Ascending aorta (tissue), 2 donors: ENCODE results near the gene CMTM2. TPM values are rescaled to one million over a fixed set of nuclear protein-coding genes. Genes with fewer than 3 reads are reported as not detected.

Experiments
- DNase-seq, 2 donors: peaks; one replicate each; pipeline ENCODE4 v3.0.0-alpha.2; 2019; ENCODE audit warnings: low spot score in 2 of 2
- H3K27ac ChIP-seq, 2 donors: fragments of 200-600 bp; sonication (generic); one replicate each; pipeline ENCODE4 v1.5.1; 2016 to 2017; ENCODE audit warnings: mild to moderate bottlenecking in 1 of 2
- H3K27me3 ChIP-seq: fragments of 200-600 bp; sonication (generic); one replicate; pipeline ENCODE4 v1.5.1; 2017
- H3K36me3 ChIP-seq, 2 donors: fragments of 200-600 bp; sonication (generic); one replicate each; pipeline ENCODE4 v1.5.1; 2016
- H3K4me1 ChIP-seq, 2 donors: fragments of 200-600 bp; sonication (generic); one replicate each; pipeline ENCODE4 v1.5.1; 2016 to 2017; ENCODE audit warnings: mild to moderate bottlenecking in 1 of 2
- H3K4me3 ChIP-seq, 2 donors: fragments of 200-600 bp; sonication (generic); one replicate each; pipeline ENCODE4 v1.5.1; 2016 to 2017; ENCODE audit warnings: mild to moderate bottlenecking in 1 of 2
- H3K9me3 ChIP-seq, 2 donors: fragments of 200-600 bp; sonication (generic); one replicate each; pipeline ENCODE4 v1.5.1; 2016
- CTCF ChIP-seq, 3 experiments: fragments of 200-600 bp in 2 of 3; fragments of 450-650 bp in 1 of 3; sonication (generic) in 2 of 3; IDR thresholded peaks; one replicate each; pipeline ENCODE4 v1.5.1; 2016 to 2019; ENCODE audit warnings: antibody characterized with exemption in 3 of 3, mild to moderate bottlenecking in 1 of 3, moderate library complexity in 1 of 3
- intact Hi-C: fragments of 100-400 bp; cut with DNase I; formaldehyde crosslinking; loops from one replicate; pipeline ENCODE4 v1.15.1; 2023
- total RNA-seq: library from RNA; depleted of rRNA; stranded (reverse); fragments of >200 nt; gene quantifications from one replicate; pipeline ENCODE4 v1.1.0, GENCODE V29; 2016

The CMTM2 gene
- total RNA-seq, 1 donor from 2014 or later = not detected

GRCh38 chr16:66569827-66570405, 9.3 kb upstream of the CMTM2 start:
- peaks cover 0 to 14% of the 10 kb centered on the region in 2 donors for H3K36me3 ChIP-seq
- TF ChIP-seq CTCF (IDR thresholded peaks at IDR 0.05) = no peak
- DNase-seq = no peak
- H3K27me3 ChIP-seq = no peaks in the 10 kb centered on the region
- H3K27ac ChIP-seq = no peak overlapping the region
- H3K9me3 ChIP-seq = no peaks in the 10 kb centered on the region
- intact Hi-C loops = no loop called here
- no peaks in the 10 kb centered on the region for H3K4me1 ChIP-seq
- no peak overlapping the region for H3K4me3 ChIP-seq

- Histone ChIP-seq H3K4me3 (no peak overlapping the region), H3K4me1 (no peaks in the 10 kb centered on the region), H3K36me3 (no peaks in the 10 kb centered on the region), H3K27ac (no peak overlapping the region), H3K27me3 (no peaks in the 10 kb centered on the region), H3K9me3 (no peaks in the 10 kb centered on the region)
- DNase-seq = no peak
- intact Hi-C loops = no loop called here
- no peak for TF ChIP-seq CTCF (IDR thresholded peaks at IDR 0.05)
Measured at GRCh38 chr16:66572356-66572755, 6.9 kb upstream of the CMTM2 start.

GRCh38 chr16:66574081-66574480, 5.2 kb upstream of the CMTM2 start:
- no peaks in the 10 kb centered on the region for H3K27me3 ChIP-seq
- H3K27ac ChIP-seq = no peak overlapping the region
- H3K4me3 ChIP-seq = no peak overlapping the region
- H3K36me3 ChIP-seq = no peaks in the 10 kb centered on the region
- no peaks in the 10 kb centered on the region for H3K9me3 ChIP-seq
- DNase-seq = no peak
- intact Hi-C loops = no loop called here
- peaks cover 0 to 4% of the 10 kb centered on the region in 2 donors for H3K4me1 ChIP-seq
- no peak for TF ChIP-seq CTCF (IDR thresholded peaks at IDR 0.05)

- Histone ChIP-seq H3K27ac (no peak overlapping the region), H3K9me3 (no peaks in the 10 kb centered on the region), H3K36me3 (no peaks in the 10 kb centered on the region), H3K27me3 (no peaks in the 10 kb centered on the region), H3K4me1 (peaks cover 0 to 6% of the 10 kb centered on the region in 2 donors), H3K4me3 (no peak overlapping the region)
- no peak for DNase-seq
- TF ChIP-seq CTCF (IDR thresholded peaks at IDR 0.05) = no peak
- intact Hi-C loops = no loop called here
Measured at GRCh38 chr16:66574531-66574930, 4.7 kb upstream of the CMTM2 start.

GRCh38 chr16:66575060-66575459, 4.2 kb upstream of the CMTM2 start:
- no peaks in the 10 kb centered on the region for H3K27me3 ChIP-seq
- H3K9me3 ChIP-seq = no peaks in the 10 kb centered on the region
- no peaks in the 10 kb centered on the region for H3K36me3 ChIP-seq
- peaks cover 0 to 6% of the 10 kb centered on the region in 2 donors for H3K4me1 ChIP-seq
- TF ChIP-seq CTCF (IDR thresholded peaks at IDR 0.05) = no peak
- no peak for DNase-seq
- H3K4me3 ChIP-seq = no peak overlapping the region
- H3K27ac ChIP-seq = no peak overlapping the region
- intact Hi-C loops = no loop called here

GRCh38 chr16:66576296-66576695, 3.0 kb upstream of the CMTM2 start:
- no peak overlapping the region for H3K4me3 ChIP-seq
- H3K27ac ChIP-seq = no peak overlapping the region
- H3K9me3 ChIP-seq = no peaks in the 10 kb centered on the region
- DNase-seq = no peak
- H3K4me1 ChIP-seq = peaks cover 2 to 6% of the 10 kb centered on the region in 2 donors
- no peak for TF ChIP-seq CTCF (IDR thresholded peaks at IDR 0.05)
- H3K36me3 ChIP-seq = no peaks in the 10 kb centered on the region
- H3K27me3 ChIP-seq = no peaks in the 10 kb centered on the region
- intact Hi-C loops = no loop called here
